T-cell (primary cell): ENCODE results near the gene SLC24A3. TPM values are rescaled to one million over a fixed set of nuclear protein-coding genes. Genes with fewer than 3 reads are reported as not detected.
"Not testable (repeated sequence)": the region's sequence is repeated elsewhere in the genome, so short reads cannot be mapped to it uniquely, and the experiment has no call there.

Experiments
- ATAC-seq, 4 experiments: fragments of 200-7000 bp in 3 of 4; fragments of 150-1000 bp in 1 of 4; cut with Tn5 transposase; replicated peaks in 1 of 4; 1 replicate in 3 of 4; 2 replicates in 1 of 4; pipeline ENCODE4 v1.10.0; 2021; ENCODE audit warnings: moderate library complexity in 3 of 4, mild to moderate bottlenecking in 2 of 4, moderate number of reproducible peaks in 1 of 4
- CTCF ChIA-PET, 2 donors: fragments of 300-600 bp; sonication (Branson Sonifier 250); formaldehyde crosslinking; loops; one replicate each; lab custom pipeline; 2022; ENCODE audit warnings: antibody characterized with exemption in 2 of 2; lab: Charles Lee
- POLR2A ChIA-PET, 2 donors: fragments of 300-600 bp; sonication (Branson Sonifier 250); formaldehyde crosslinking; loops; one replicate each; lab custom pipeline; 2022; ENCODE audit warnings: antibody characterized with exemption in 2 of 2; lab: Charles Lee
- DNase-seq, 35 experiments: peaks; one replicate each; pipeline versions ENCODE4 v3.0.0 to v3.0.0-alpha.2; 2013 to 2023
- H3K27ac ChIP-seq: one replicate; pipeline ENCODE4 v1.5.1; 2013; ENCODE audit warnings: low read length
- H3K27me3 ChIP-seq, 2 experiments: replicated peaks in 1 of 2; 1 replicate in 1 of 2; 2 replicates in 1 of 2; pipeline versions ENCODE4 v1.6.1 to v1.7.0; 2013; ENCODE audit warnings: low read length in 1 of 2, mixed read lengths in 1 of 2; ENCODE audit not compliant: control insufficient read depth in 2 of 2, insufficient read depth in 2 of 2; ENCODE audit errors: extremely low read depth in 1 of 2
- H3K36me3 ChIP-seq, 2 donors: 1 replicate in 1 of 2; 2 replicates in 1 of 2; pipeline versions ENCODE4 v1.6.1 to v1.7.0; 2013; ENCODE audit warnings: low read length in 1 of 2; ENCODE audit not compliant: control insufficient read depth in 2 of 2, insufficient read depth in 1 of 2; ENCODE audit errors: extremely low read depth in 1 of 2
- H3K4me1 ChIP-seq, 2 experiments: 1 replicate in 1 of 2; 2 replicates in 1 of 2; pipeline versions ENCODE4 v1.6.1 to v1.7.0; 2013; ENCODE audit warnings: low read length in 2 of 2, mixed read lengths in 1 of 2; ENCODE audit not compliant: insufficient read depth in 2 of 2, control insufficient read depth in 1 of 2; ENCODE audit errors: extremely low read depth in 1 of 2
- H3K4me3 ChIP-seq, 2 donors: 1 replicate in 1 of 2; 2 replicates in 1 of 2; pipeline versions ENCODE4 v1.5.1 to v1.7.0; 2013; ENCODE audit warnings: mild to moderate bottlenecking in 2 of 2, low read length in 1 of 2, moderate library complexity in 1 of 2; ENCODE audit not compliant: control insufficient read depth in 1 of 2; ENCODE audit errors: extremely low read depth in 1 of 2
- H3K9me3 ChIP-seq: 2 replicates; pipeline ENCODE4 v1.7.0; 2013
- H3K27ac Mint-ChIP-seq, 2 donors: one replicate each; pipeline ENCODE4 v1.8.0; 2020 to 2021; ENCODE audit warnings: mild to moderate bottlenecking in 2 of 2, mixed read lengths in 2 of 2
- H3K27me3 Mint-ChIP-seq, 2 donors: one replicate each; pipeline ENCODE4 v1.8.0; 2021 to 2022; ENCODE audit warnings: mixed read lengths in 2 of 2
- H3K36me3 Mint-ChIP-seq: one replicate; pipeline ENCODE4 v1.8.0; 2021; ENCODE audit warnings: mixed read lengths
- H3K4me1 Mint-ChIP-seq, 3 donors: one replicate each; pipeline ENCODE4 v1.8.0; 2020 to 2022; ENCODE audit warnings: mixed read lengths in 3 of 3, mild to moderate bottlenecking in 1 of 3
- H3K4me3 Mint-ChIP-seq, 3 donors: one replicate each; pipeline ENCODE4 v1.8.0; 2020 to 2022; ENCODE audit warnings: mild to moderate bottlenecking in 3 of 3, mixed read lengths in 3 of 3, moderate library complexity in 3 of 3
- H3K9me3 Mint-ChIP-seq, 3 donors: one replicate each; pipeline ENCODE4 v1.8.0; 2020 to 2022; ENCODE audit warnings: mixed read lengths in 3 of 3
- WGBS: methylation state at CpG from one replicate; pipeline ENCODE4 v1.1.5; 2013; ENCODE audit warnings: missing lambda C conversion rate; ENCODE audit not compliant: insufficient coverage; 5-methylcytosine and 5-hydroxymethylcytosine counted together
- total RNA-seq, 35 experiments: library from RNA in 6 of 35; stranded (reverse) in 6 of 35; fragments of 120-200 nt in 1 of 35; gene quantifications; one replicate each; pipeline versions ENCODE4 v1.2.1 to v1.2.4 and lab custom pipeline; 2013 to 2026

Gene SLC24A3
- total RNA-seq, 5 donors from 2014 or later (not counting 1 experiment from before 2014, with no cell fraction given): 0.06 to 0.25 (median 0.12) TPM

GRCh38 chr20:19747903-19748302, 535.5 kb downstream of the SLC24A3 start:
- H3K27me3 Mint-ChIP-seq: peaks cover 6 to 12% of the 10 kb centered on the region in 2 donors
- ATAC-seq: no peak
- Histone ChIP-seq H3K9me3 (no peaks in the 10 kb centered on the region), H3K4me1 (no peaks in the 10 kb centered on the region), H3K27me3 (peaks cover 0 to 1% of the 10 kb centered on the region in 2 experiments), H3K27ac (no peak overlapping the region), H3K36me3 (no peaks in the 10 kb centered on the region), H3K4me3 (no peak overlapping the region)
- no peak for DNase-seq
- 100% methylated on average over 1 of the region's 4 CpGs for WGBS
- H3K36me3 Mint-ChIP-seq: no peaks in the 10 kb centered on the region
- no peak overlapping the region for H3K27ac Mint-ChIP-seq
- H3K4me1 Mint-ChIP-seq: no peaks in the 10 kb centered on the region
- CTCF ChIA-PET: no interaction called here
- POLR2A ChIA-PET: interaction anchor here in 1 of 2 donors (0.5 kb wide), 1 partner anchor 22 kb away, joined by 3 read pairs; no protein-coding TSS in a partner anchor
- peaks cover 0 to 14% (median 7%) of the 10 kb centered on the region in 3 donors for H3K9me3 Mint-ChIP-seq
- H3K4me3 Mint-ChIP-seq: no peak overlapping the region

GRCh38 chr20:19748681-19749080, 536.2 kb downstream of the SLC24A3 start:
- Histone ChIP-seq H3K27ac (no peak overlapping the region), H3K4me3 (no peak overlapping the region), H3K27me3 (no peaks in the 10 kb centered on the region), H3K9me3 (no peaks in the 10 kb centered on the region), H3K4me1 (no peaks in the 10 kb centered on the region), H3K36me3 (no peaks in the 10 kb centered on the region)
- peaks cover 8 to 10% of the 10 kb centered on the region in 2 donors for H3K27me3 Mint-ChIP-seq
- POLR2A ChIA-PET: no interaction called here
- CTCF ChIA-PET: no interaction called here
- no CpG with 5 or more reads among the region's 2 CpGs for WGBS
- H3K9me3 Mint-ChIP-seq: peaks cover 0 to 14% (median 7%) of the 10 kb centered on the region in 3 donors
- no peak for ATAC-seq
- H3K36me3 Mint-ChIP-seq: no peaks in the 10 kb centered on the region
- no peak for DNase-seq
- no peak overlapping the region for H3K4me3 Mint-ChIP-seq
- no peaks in the 10 kb centered on the region for H3K4me1 Mint-ChIP-seq
- no peak overlapping the region for H3K27ac Mint-ChIP-seq

GRCh38 chr20:19749618-19750071, 537.2 kb downstream of the SLC24A3 start:
- no peaks in the 10 kb centered on the region for H3K36me3 Mint-ChIP-seq
- no peak overlapping the region for H3K4me3 ChIP-seq
- peaks cover 8 to 12% of the 10 kb centered on the region in 2 donors for H3K27me3 Mint-ChIP-seq
- WGBS: no CpG with 5 or more reads among the region's 3 CpGs
- no peak overlapping the region for H3K4me3 Mint-ChIP-seq
- no peak overlapping the region for H3K27ac Mint-ChIP-seq
- ChIA-PET POLR2A (no interaction called here), CTCF (no interaction called here)
- no peak overlapping the region for H3K27ac ChIP-seq
- DNase-seq (no peak), ATAC-seq (no peak)
- no peaks in the 10 kb centered on the region for H3K36me3 ChIP-seq
- H3K9me3 ChIP-seq: no peaks in the 10 kb centered on the region
- H3K4me1 Mint-ChIP-seq: no peaks in the 10 kb centered on the region
- H3K9me3 Mint-ChIP-seq: peaks cover 0 to 8% (median 7%) of the 10 kb centered on the region in 3 donors
- H3K27me3 ChIP-seq: no peaks in the 10 kb centered on the region
- no peaks in the 10 kb centered on the region for H3K4me1 ChIP-seq

- CTCF ChIA-PET: no interaction called here
- Mint-ChIP-seq H3K36me3 (no peaks in the 10 kb centered on the region), H3K9me3 (peaks cover 0 to 7% (median 6%) of the 10 kb centered on the region in 3 donors), H3K4me3 (no peak overlapping the region), H3K27ac (no peak overlapping the region), H3K4me1 (no peaks in the 10 kb centered on the region), H3K27me3 (peaks cover 8 to 13% of the 10 kb centered on the region in 2 donors)
- Histone ChIP-seq H3K36me3 (no peaks in the 10 kb centered on the region), H3K27me3 (no peaks in the 10 kb centered on the region), H3K9me3 (no peaks in the 10 kb centered on the region), H3K4me1 (no peaks in the 10 kb centered on the region), H3K4me3 (no peak overlapping the region), H3K27ac (no peak overlapping the region)
- POLR2A ChIA-PET: no interaction called here
- ATAC-seq (no peak), DNase-seq (no peak)
- WGBS: no CpG with 5 or more reads among the region's 4 CpGs
These were observed 537.7 kb downstream of the SLC24A3 start for GRCh38 chr20:19750101-19750606.

GRCh38 chr20:19750907-19751636, 538.6 kb downstream of the SLC24A3 start:
- Mint-ChIP-seq H3K9me3 (peaks cover 0 to 6% (median 1%) of the 10 kb centered on the region in 3 donors), H3K27me3 (peaks cover 11 to 14% of the 10 kb centered on the region in 2 donors), H3K27ac (no peak overlapping the region), H3K36me3 (no peaks in the 10 kb centered on the region), H3K4me1 (no peaks in the 10 kb centered on the region), H3K4me3 (no peak overlapping the region)
- no CpG with 5 or more reads among the region's 5 CpGs for WGBS
- H3K27ac ChIP-seq: no peak overlapping the region
- no peak overlapping the region for H3K4me3 ChIP-seq
- POLR2A ChIA-PET: no interaction called here
- no peak for DNase-seq
- no peak for ATAC-seq
- no peaks in the 10 kb centered on the region for H3K4me1 ChIP-seq
- CTCF ChIA-PET: no interaction called here
- H3K9me3 ChIP-seq: no peaks in the 10 kb centered on the region
- no peaks in the 10 kb centered on the region for H3K36me3 ChIP-seq
- no peaks in the 10 kb centered on the region for H3K27me3 ChIP-seq

- H3K9me3 Mint-ChIP-seq, H3K27ac Mint-ChIP-seq, H3K36me3 ChIP-seq, CTCF ChIA-PET, DNase-seq, POLR2A ChIA-PET, H3K4me3 ChIP-seq, H3K4me3 Mint-ChIP-seq, H3K36me3 Mint-ChIP-seq, H3K9me3 ChIP-seq, H3K4me1 ChIP-seq, H3K27ac ChIP-seq, H3K4me1 Mint-ChIP-seq, ATAC-seq: not testable (repeated sequence)
- 94% methylated on average over 5 of the region's 14 CpGs for WGBS
- peaks cover 0 to 21% of the 10 kb centered on the region in 2 experiments for H3K27me3 ChIP-seq
- H3K27me3 Mint-ChIP-seq: peaks cover 15 to 31% of the 10 kb centered on the region in 2 donors
These were observed 541.8 kb downstream of the SLC24A3 start for GRCh38 chr20:19754201-19754600.
